ENCODE results near the gene CDH6.

Gene CDH6

DNA sequence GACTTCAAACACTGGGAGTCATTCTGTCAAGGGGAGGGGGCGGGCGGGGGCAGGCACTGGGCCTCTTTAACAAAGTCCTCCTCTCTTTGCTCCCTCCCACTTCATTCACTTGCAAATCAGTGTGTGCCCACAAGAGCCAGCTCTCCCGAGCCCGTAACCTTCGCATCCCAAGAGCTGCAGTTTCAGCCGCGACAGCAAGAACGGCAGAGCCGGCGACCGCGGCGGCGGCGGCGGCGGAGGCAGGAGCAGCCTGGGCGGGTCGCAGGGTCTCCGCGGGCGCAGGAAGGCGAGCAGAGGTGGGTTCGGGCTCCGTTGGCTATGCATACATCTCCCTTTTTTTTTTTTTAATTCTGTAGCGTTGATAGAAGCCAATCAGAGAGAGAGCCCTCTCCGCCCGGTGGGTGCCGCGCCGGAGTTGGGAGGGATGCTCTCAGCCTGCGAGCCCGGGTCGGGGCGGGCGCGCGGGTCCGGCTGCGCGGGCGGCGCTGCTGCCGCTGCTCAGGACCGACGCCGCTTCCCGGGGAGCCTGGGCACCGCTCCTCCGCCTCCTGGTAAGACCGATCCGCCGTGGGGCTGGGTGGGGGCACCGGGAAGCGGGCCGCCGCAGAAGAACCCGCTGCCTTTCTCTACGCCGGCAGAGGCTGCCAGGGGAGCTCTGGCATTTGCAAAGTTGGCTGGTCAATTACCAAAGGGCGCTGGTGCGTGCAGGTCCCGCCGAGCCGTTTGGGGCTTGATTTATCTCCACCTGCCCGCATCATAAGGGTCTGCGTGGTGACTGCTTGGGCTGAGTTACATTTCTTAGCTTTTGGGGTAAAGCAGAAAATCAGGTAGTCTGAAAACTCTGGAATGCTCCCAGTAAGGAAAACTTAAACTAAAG lies at the start of gene CDH6:
Gene CDH6, plus strand, starts transcription at position 96 of the 877 bp plus-strand sequence. CDS start 73,788 bp downstream, outside the sequence.
- H3K4me3 Mint-ChIP-seq, result no peak within 1 kb of the TSS
- H3K27ac Mint-ChIP-seq, result no peak within 1 kb of the TSS
- H3K9me3 Mint-ChIP-seq, result no peaks in the 10 kb centered on the region
- H3K4me1 Mint-ChIP-seq (ENCODE audit: low read depth), result peaks cover 16% of the 10 kb centered on the region
- intact Hi-C loops (cut with micrococcal nuclease), result no loop called here
- no peaks in the 10 kb centered on the region for H3K36me3 Mint-ChIP-seq (ENCODE audit: low read depth)
- H3K27me3 Mint-ChIP-seq, result peaks cover 71% of the 10 kb centered on the region

DNA sequence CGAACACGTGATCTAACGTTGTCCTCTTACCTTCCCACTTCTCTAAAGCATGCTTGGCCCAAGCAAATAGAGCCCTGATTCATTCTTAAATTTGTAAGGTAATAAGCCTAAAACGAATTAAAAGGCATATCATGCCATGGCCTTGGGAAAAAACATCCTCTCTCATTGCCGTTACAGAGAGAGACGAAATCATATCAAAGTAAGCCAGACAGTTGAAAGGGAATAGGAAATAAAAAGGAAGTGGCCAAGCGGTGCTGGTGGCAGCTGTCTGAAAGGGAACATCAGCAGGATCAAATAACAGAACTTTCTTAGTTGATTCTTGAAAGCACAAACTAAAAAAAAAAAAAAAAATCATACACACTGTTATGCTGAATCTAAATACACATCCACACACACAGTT lies 49.1 kb upstream of the CDH6 start:
- Mint-ChIP-seq H3K4me1 (ENCODE audit: low read depth) (peaks cover 5% of the 10 kb centered on the region), H3K4me3 (no peak overlapping the region), H3K36me3 (ENCODE audit: low read depth) (no peaks in the 10 kb centered on the region), H3K27me3 (no peaks in the 10 kb centered on the region), H3K27ac (no peak overlapping the region), H3K9me3 (no peaks in the 10 kb centered on the region)
- intact Hi-C loops (cut with micrococcal nuclease), result no loop called here

DNA sequence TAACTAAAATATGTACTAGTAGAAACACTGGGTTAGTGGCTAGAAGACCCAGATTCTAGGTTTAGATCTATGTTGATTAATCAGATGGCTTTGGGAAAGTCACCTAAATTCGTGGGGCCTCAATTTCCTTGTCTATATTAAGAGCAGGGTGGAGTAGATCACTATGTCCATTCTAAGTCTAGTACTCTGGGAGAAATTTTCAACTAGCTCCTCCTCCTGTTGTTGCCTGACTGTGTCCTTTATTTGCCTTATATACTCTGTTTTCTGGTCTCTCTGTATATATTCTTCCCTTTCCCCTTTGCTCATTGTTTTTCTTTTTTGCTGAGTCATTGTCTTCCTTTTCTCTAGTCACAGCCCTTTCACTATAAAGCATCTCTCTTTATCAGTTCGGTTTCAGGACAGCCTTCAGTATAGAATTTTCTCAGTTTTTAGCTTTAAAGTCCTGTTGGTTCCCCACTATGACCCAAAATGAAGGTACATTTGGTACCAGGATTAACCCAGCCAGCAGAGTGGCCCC lies 44.5 kb upstream of the CDH6 start:
- Mint-ChIP-seq H3K4me3 (no peak overlapping the region), H3K4me1 (ENCODE audit: low read depth) (peaks cover 10% of the 10 kb centered on the region), H3K36me3 (ENCODE audit: low read depth) (no peaks in the 10 kb centered on the region), H3K9me3 (no peaks in the 10 kb centered on the region), H3K27ac (no peak overlapping the region), H3K27me3 (no peaks in the 10 kb centered on the region)
- intact Hi-C loops (cut with micrococcal nuclease), result no loop called here

- Mint-ChIP-seq H3K9me3 (no peaks in the 10 kb centered on the region), H3K27ac (no peak overlapping the region), H3K36me3 (ENCODE audit: low read depth) (no peaks in the 10 kb centered on the region), H3K4me1 (ENCODE audit: low read depth) (peaks cover 15% of the 10 kb centered on the region), H3K4me3 (no peak overlapping the region), H3K27me3 (peaks cover 4% of the 10 kb centered on the region)
- intact Hi-C loops (cut with micrococcal nuclease), result no loop called here
Measured at GRCh38 chr5:31153521-31153920, 40.0 kb upstream of the CDH6 start.

GRCh38 chr5:31156631-31157160 lies 36.8 kb upstream of the CDH6 start:
- Mint-ChIP-seq H3K9me3 (no peaks in the 10 kb centered on the region), H3K27me3 (peaks cover 4% of the 10 kb centered on the region), H3K36me3 (ENCODE audit: low read depth) (no peaks in the 10 kb centered on the region), H3K4me1 (ENCODE audit: low read depth) (peaks cover 10% of the 10 kb centered on the region), H3K4me3 (no peak overlapping the region), H3K27ac (no peak overlapping the region)
- intact Hi-C loops (cut with micrococcal nuclease), result no loop called here

GRCh38 chr5:31157720-31158119 lies 35.8 kb upstream of the CDH6 start:
- H3K27ac Mint-ChIP-seq, result no peak overlapping the region
- peaks cover 10% of the 10 kb centered on the region for H3K4me1 Mint-ChIP-seq (ENCODE audit: low read depth)
- intact Hi-C loops (cut with micrococcal nuclease), result no loop called here
- no peaks in the 10 kb centered on the region for H3K36me3 Mint-ChIP-seq (ENCODE audit: low read depth)
- H3K4me3 Mint-ChIP-seq, result no peak overlapping the region
- H3K9me3 Mint-ChIP-seq, result no peaks in the 10 kb centered on the region
- peaks cover 4% of the 10 kb centered on the region for H3K27me3 Mint-ChIP-seq

- intact Hi-C loops (cut with micrococcal nuclease), result no loop called here
- Mint-ChIP-seq H3K4me1 (ENCODE audit: low read depth) (peaks cover 5% of the 10 kb centered on the region), H3K36me3 (ENCODE audit: low read depth) (no peaks in the 10 kb centered on the region), H3K9me3 (no peaks in the 10 kb centered on the region), H3K27ac (no peak overlapping the region), H3K27me3 (peaks cover 4% of the 10 kb centered on the region), H3K4me3 (no peak overlapping the region)
Measured at GRCh38 chr5:31158686-31159085, 34.8 kb upstream of the CDH6 start.

DNA sequence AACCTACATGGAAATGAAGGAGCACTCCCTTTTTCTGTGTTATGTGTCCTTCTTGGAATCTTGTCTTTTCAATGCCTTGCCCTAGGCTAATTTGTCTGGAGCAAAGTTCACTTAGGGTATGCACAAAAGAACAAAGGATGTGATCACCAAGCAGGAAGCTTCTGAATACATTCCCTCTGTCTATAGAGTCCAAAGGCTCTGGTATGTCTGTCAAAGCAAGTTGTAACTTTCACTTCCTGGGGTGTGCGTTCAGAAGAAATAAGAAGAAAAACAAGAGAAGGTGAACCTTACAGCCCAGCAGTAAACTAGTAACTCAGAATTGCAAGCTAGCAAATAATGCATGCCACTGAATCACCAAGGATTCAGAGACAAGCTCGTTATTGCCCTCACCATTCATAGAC lies 31.7 kb upstream of the CDH6 start:
- Mint-ChIP-seq H3K9me3 (no peaks in the 10 kb centered on the region), H3K36me3 (ENCODE audit: low read depth) (no peaks in the 10 kb centered on the region), H3K4me3 (no peak overlapping the region), H3K27me3 (no peaks in the 10 kb centered on the region), H3K4me1 (ENCODE audit: low read depth) (peaks cover 5% of the 10 kb centered on the region), H3K27ac (no peak overlapping the region)
- intact Hi-C loops (cut with micrococcal nuclease), result no loop called here

- intact Hi-C loops (cut with micrococcal nuclease), result no loop called here
- Mint-ChIP-seq H3K27me3 (no peaks in the 10 kb centered on the region), H3K4me3 (no peak overlapping the region), H3K36me3 (ENCODE audit: low read depth) (no peaks in the 10 kb centered on the region), H3K27ac (no peak overlapping the region), H3K9me3 (no peaks in the 10 kb centered on the region), H3K4me1 (ENCODE audit: low read depth) (no peaks in the 10 kb centered on the region)
Measured at GRCh38 chr5:31165729-31166128, 27.8 kb upstream of the CDH6 start.

GRCh38 chr5:31169379-31169778 lies 24.1 kb upstream of the CDH6 start:
- no peaks in the 10 kb centered on the region for H3K9me3 Mint-ChIP-seq
- H3K4me3 Mint-ChIP-seq, result no peak overlapping the region
- H3K27me3 Mint-ChIP-seq, result no peaks in the 10 kb centered on the region
- no peaks in the 10 kb centered on the region for H3K36me3 Mint-ChIP-seq (ENCODE audit: low read depth)
- no peak overlapping the region for H3K27ac Mint-ChIP-seq
- intact Hi-C loops (cut with micrococcal nuclease), result no loop called here
- no peaks in the 10 kb centered on the region for H3K4me1 Mint-ChIP-seq (ENCODE audit: low read depth)

- Mint-ChIP-seq H3K4me3 (no peak overlapping the region), H3K9me3 (no peaks in the 10 kb centered on the region), H3K27me3 (no peaks in the 10 kb centered on the region), H3K27ac (no peak overlapping the region), H3K4me1 (ENCODE audit: low read depth) (no peaks in the 10 kb centered on the region), H3K36me3 (ENCODE audit: low read depth) (no peaks in the 10 kb centered on the region)
- intact Hi-C loops (cut with micrococcal nuclease), result no loop called here
Measured at GRCh38 chr5:31172881-31173280, 20.6 kb upstream of the CDH6 start.

DNA sequence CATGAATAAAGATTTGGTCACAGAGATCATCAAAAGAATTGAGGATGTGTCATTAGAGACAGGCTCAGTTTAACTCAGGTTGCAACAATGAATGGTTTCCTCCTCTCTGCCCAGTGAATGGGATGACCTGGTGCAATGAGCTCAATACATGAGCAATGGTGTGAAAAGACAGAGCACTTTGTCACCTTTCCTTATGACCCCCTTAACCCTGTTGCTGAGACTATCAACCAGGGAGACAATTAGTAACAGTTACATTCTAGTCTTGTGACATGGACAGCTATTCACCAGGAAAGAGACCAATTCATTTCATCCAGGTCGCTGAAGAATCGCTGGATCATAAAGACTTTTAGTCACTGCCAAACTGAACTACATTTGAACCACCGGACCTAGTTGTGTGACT lies 19.9 kb upstream of the CDH6 start:
- Mint-ChIP-seq H3K4me3 (no peak overlapping the region), H3K9me3 (no peaks in the 10 kb centered on the region), H3K4me1 (ENCODE audit: low read depth) (no peaks in the 10 kb centered on the region), H3K27me3 (no peaks in the 10 kb centered on the region), H3K36me3 (ENCODE audit: low read depth) (no peaks in the 10 kb centered on the region), H3K27ac (no peak overlapping the region)
- intact Hi-C loops (cut with micrococcal nuclease), result no loop called here

- Mint-ChIP-seq H3K27me3 (peaks cover 3% of the 10 kb centered on the region), H3K4me1 (ENCODE audit: low read depth) (no peaks in the 10 kb centered on the region), H3K36me3 (ENCODE audit: low read depth) (no peaks in the 10 kb centered on the region), H3K9me3 (no peaks in the 10 kb centered on the region), H3K27ac (no peak overlapping the region), H3K4me3 (no peak overlapping the region)
- intact Hi-C loops (cut with micrococcal nuclease), result no loop called here
Measured at GRCh38 chr5:31181376-31181987, 12.0 kb upstream of the CDH6 start.

DNA sequence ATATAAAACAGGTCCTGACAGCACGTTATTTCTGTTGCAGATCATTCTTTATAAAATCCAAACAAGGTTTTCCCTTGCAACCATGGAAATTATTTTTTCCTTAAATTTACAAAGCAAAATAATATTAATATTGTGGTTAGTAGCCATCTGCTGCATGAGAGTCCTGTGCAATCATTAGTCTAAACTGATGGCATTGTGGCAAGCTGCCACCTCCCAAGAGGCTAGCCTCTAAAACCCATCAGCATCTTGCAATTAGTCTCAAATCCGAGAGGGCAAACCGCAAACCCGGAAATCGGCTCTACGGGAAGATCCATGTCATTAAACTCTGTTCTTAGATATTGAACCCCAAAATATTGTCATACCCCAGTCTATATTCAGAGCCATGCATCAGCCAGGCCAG lies 11.3 kb upstream of the CDH6 start:
- intact Hi-C loops (cut with micrococcal nuclease), result no loop called here
- Mint-ChIP-seq H3K27me3 (peaks cover 3% of the 10 kb centered on the region), H3K4me3 (no peak overlapping the region), H3K4me1 (ENCODE audit: low read depth) (no peaks in the 10 kb centered on the region), H3K9me3 (no peaks in the 10 kb centered on the region), H3K36me3 (ENCODE audit: low read depth) (no peaks in the 10 kb centered on the region), H3K27ac (no peak overlapping the region)
